Activated CD4-positive, alpha-beta T cell treated with anti-CD3 and anti-CD28 coated beads, Interleukin-2, amount 50 U/mL, for 1 hour (primary cell): ENCODE measurements around the gene ATP8A2.

ENCODE experiments used
- DNase-seq: peaks from one replicate; pipeline ENCODE4 v3.0.0-alpha.2; 2020

ATP8A2 gene

DNA sequence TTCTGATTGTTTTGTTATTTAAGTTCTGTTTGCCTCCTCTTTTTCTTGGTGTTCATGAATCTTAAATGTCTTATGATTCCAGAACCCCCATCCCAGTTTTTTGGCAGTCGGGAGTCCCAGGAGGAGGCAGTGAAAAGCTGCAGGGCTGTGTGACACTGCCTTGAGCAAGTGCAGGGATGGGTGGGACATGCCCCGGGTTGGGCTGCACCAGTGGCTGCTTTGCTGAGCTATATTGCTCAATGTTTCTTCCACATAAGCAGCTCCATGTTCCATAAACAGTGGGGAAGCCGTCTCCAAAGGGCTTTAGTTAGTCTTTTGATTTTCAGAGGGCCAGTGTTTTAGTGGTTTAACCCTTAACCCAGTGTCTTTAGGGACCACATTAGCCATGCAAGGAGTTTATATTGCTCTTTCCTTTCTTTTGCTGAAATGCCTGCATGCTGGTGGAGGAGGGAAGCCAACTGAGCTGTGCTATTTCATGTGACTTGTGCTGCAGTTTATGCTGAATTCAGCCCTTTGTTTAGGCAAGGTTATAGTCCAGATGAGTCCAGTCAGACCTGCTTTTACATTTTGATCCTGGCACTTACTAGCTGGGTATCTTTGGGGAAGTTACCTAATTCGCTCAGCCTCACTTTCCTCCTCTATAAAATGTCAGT lies 13.1 kb downstream of the ATP8A2 start:
- DNase-seq, result no peak

DNA sequence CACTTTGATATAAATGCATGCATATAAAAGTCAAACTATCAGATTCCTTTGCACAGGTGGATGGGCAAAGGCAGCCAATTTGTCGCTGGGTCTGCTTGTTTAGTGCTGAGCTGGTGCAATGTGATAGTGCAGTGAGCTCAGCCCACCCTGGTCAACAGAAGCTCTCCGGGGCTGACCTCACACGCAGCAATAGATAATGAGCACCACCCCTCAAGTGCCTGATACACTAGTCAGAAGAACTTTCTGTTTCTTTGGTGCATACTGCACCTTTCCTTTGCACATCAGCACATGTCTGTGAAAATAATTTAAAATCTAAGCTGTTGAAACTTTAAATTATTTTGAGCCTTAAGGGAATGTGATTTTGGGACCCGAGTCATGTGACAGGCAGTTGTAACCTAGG lies 20.2 kb downstream of the ATP8A2 start:
- DNase-seq, result no peak

DNA sequence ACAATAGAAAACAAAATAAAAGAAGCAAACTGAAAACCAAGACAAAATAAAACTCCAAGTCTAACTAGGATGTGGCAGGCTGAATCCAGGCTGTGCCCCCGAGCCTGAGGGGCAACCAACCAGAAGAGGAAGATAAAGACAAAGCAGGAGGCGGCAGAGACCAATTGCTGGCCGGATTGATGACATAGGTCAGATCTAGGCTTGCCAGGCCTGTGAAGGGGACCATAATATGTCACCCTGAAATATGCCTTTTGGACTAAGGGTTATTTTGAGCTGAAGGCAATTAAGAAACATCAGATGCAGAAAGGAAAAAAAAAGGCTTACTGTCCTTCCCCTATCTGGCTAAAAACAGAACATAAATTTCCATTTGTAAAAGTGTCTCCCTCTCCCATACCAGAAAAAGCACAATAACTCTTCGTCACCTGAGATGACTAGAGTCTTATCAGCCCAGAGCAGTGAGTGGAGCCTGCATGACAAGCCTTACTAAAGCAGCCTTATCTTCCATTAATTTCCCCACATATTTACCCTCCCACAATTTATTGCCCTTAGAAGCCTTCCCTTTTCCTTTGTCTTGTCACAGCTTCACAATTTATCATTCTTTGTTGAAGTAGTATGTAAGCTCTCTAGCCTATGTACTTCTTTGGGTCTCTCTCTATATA lies 22.8 kb downstream of the ATP8A2 start:
- no peak for DNase-seq

DNA sequence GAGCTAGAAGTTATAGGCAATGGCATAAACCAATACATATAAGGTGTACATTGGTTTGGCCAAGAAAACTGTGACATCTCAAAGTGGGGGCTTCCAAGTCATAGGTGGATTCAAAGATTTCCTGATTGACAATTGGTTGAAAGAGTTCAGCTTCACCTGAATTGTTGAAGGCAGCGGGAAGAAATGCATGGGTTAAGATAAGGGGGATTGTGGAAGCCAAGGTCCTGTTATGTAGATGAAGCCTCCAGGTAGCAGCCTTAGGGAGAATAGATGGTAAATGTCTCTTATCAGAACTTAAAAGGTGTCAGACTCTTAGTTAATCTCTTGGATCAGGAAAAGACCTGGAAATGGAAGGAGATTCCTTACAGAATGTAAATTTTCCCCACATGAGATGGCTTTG lies 26.0 kb downstream of the ATP8A2 start:
- no peak for DNase-seq

DNA sequence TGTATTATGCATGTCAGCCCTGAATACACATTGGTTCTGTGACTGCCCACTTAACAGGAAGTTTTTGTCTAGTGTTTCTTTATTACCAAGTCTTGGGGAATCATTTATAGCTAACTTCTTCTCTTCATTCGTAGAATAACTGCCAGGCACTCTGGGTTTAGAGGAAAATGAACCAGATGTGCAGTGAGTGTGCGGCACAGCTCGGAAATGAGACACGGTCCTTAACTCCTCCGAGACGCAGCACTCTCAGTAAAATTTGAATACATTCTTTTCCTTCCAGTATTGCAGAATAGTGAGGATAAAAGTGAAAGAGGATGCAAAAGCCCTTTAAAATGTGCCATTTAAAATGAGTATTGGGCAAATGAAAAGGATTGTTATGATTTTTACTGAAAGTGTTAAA lies 29.2 kb downstream of the ATP8A2 start:
- DNase-seq, result no peak

DNA sequence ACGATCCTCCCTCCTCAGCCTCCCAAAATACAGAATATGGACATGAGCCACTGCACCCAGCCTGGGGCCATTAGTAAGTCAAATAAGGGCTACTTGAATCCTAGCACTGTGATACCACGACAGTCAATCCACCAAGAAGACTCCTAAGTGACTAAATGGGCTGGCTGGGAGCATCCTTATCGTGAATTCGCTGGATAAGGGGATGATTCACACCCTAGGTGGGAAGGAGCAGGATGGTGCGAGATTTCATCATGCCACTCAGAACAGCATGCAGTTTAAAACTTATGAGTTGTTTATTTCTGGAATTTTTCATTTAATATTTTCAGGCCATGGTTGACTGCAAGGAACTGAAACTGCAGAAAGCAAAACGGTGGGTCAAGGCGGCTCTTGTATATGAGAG lies 30.2 kb downstream of the ATP8A2 start:
- DNase-seq, result no peak

DNA sequence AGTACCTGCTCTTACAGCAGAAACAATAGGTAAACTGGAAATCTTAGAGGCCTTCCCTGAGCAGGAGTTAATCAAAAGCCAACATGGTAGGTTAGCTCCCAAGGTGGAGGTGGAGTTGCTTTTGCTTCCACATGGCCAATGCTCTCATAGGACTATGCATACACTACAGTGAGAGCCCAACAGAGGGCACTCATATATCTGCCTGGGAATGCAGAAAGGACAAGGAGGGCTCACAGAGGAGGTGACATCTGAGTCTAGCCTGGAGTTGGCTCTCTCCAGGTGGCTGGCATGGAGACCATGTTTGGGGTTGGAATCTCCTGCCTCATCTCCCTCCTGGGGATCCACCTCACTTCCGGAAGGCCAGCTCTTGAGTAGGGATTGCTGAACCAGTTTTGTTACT lies 34.6 kb downstream of the ATP8A2 start:
- DNase-seq, result no peak

DNA sequence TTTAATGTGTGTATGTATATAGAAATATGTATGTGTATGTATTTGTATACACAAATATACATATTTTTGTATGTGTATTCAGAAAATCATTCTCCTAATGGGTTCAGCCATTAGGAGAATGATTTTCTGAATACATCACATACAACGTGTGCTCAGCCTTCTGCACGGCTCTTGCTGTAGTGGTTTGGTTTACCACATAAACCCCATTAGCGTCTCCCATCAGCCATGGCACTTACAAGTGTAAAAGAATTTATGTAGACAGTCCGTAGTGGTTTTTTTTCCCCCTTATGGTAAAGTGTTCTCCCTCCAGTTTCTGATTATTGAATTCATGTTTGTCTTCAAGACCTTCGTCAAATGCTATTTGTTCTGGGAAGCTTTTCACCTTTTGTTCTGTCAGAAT lies 38.2 kb downstream of the ATP8A2 start:
- no peak for DNase-seq

DNA sequence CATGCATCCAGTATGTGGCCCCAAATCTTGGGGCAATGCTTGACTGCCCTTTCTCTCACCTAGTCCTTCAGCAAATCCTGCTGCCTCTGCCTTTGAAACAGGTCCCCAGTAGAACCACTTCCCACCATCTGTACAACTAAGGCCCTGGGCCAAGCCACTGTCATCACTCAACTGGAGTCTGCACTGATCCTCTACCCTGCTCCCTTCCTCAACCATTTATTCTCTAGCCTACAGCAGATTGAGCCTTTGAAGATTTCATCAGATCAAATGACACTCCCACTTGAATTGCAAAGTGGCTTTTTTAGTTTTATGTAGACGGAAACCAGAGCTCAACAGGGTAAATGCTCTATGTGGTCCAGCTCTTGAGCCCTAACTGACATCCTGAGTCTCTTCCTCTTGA lies 43.5 kb downstream of the ATP8A2 start:
- no peak for DNase-seq

DNA sequence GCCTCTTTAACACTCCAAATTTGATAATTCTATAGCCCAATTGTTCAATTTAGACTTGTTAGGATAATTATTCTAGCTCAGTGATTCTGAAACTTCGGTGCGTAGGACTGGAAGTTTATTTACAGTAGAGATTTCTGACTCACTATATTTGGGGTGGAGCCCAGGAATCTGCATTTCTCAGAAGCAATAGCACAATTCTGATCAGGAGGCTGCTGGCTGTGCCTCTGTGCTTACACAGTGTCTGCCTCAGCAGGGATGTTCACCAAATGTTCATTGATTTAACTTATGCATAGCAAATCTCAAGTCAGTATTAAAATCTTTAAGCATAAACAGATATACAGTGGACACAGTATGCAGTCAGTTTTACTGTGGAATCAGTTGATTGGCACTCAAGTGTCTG lies 45.8 kb downstream of the ATP8A2 start:
- no peak for DNase-seq

DNA sequence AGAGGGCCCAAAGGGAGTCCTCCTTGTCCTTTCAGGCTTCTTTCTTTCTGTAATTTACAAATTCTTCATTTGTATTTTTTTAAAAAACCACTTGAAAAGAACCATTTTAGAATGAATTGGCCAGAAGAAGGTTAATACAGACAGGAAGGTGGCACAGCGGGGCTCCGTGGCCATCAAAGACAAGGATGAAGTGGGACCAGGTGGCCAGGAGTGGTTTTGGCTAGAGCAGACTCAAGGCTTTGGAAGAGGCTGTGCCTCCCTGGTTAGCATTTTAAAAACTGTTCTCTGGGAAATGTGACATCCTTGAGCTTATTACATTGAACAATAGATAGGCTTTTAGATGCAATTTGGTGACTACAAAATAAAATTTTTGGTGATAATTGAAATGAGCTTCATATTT lies 48.4 kb downstream of the ATP8A2 start:
- no peak for DNase-seq

DNA sequence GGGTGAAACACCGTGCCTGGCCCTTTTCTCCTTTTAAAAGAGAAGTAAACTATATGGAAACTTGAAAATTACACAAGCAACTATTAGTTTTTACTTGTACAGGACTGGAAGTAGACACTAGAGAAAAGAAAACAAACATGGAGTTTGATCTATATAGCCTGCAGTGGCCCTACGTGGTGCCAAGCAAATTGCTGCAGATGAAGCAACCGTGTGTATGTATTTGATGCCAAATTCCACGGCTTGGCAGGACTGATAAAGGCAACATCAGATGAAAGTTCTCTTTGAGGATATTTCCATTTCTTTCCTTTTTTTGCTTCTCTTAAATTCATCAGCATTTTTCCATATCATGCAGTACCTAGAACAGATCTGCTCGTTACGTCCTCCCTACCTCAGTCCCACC lies 49.8 kb downstream of the ATP8A2 start:
- DNase-seq, result no peak

DNA sequence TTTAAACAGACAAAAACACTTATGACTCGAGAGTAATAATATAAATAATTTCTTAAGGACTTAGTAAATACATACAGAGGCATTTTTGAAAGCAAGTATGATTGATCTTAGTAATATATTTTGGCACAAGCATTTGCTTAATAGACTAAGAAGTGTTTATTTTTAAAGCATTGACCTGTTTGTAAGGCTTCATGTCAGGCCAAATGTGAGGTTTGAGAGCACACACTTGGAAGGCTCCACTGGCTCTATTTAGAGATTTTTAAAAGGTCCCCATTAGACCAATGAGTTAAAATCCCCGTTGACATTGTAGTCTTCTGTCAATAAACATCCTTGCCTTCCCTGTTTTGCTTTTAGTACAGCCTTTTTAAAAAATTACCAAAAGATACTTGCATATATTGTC lies 50.4 kb downstream of the ATP8A2 start:
- no peak for DNase-seq

DNA sequence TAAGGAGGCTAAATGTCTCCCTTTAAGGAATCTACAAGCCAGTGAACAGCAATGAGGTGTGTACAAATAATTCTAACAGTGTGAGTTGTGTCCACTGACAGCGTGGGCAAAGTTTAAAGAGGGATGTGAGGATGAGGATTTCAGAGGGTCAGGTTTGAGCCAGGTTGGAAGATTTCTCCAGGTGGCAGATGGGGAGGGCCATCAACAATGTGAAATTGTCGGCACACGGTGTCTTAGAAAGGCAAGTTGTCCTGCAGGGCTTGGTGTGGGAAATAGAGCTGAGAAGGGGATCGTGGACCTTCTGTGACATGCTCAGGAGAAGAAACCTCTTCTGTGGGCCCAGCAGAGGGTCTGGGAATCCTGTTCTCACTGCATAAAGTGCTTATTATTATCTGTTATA lies 52.1 kb downstream of the ATP8A2 start:
- no peak for DNase-seq

DNA sequence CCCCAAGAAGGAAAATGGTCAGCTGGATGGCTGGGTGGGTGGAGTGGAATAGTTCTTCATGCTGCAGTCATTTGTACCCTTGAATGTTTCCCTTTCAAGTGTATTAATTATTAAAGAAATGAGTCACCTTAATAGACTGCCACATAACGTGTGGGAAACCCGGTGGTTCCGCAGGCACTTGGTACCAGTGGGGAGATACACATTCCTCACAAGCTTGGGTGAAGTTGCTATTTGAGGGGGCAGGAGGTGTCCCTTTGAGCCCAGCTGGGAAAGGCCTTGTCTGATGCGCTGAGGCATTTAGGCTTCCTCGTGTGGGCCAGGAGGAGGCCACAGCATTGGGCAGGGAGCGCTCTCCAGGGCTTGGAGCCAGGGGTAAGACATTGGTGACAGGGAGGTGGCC lies 57.7 kb downstream of the ATP8A2 start:
- DNase-seq, result no peak

DNA sequence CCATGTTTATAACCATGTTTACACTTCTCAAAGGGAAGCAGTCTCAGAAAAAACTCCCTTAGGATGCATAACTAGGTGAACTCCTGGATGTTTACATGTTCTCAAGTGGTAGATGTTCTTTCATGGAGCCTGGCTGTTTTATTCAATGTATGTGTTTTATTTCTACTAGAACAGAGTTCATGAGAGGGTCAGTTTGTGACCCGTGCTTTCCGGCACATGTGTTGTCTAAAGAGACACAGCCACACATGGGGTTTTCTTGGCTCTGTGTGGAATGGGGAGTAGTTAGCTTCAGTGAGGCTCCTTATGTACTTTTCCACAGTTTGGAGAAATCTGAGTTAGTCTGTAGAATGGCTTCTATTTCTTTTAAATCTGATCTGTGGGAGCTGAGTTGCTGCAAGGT lies 60.9 kb downstream of the ATP8A2 start:
- no peak for DNase-seq

DNA sequence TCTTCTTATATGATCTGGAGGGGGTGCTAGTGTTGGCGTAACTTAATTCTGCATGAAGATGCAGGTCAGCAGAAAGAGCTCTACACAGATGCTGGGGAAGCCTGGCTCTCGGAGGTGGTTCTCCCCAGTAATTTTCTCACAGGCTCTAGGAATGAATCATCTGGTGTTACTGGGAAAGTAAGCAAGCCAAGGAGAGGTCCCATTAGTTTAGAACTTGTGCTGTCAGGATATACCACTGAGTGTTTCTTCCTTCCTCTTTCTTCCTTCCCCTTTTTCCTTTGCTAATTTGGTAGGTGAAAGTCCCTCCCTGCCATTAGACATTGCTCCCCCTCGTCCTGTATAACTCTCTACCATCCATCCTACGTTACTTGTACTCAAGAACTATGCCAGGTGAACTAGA lies 68.3 kb downstream of the ATP8A2 start:
- no peak for DNase-seq

DNA sequence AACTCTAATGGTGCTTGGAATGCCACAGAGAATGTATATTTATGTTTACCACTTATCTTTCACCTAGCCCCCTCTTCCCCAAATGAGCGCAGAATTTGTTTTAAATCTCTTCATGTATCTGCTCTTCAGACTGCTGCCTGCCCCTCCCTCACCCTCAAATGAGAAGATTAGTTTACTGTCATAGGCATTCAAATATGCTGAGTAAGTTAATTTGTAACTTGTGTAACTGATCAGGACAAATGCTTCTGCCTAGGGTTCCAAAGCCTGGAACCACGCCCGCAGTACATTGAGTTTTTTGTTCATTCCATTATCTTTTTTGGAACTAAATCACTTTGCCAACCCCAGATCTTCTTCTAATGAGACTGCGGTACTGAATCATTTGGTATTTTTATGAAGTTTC lies 74.5 kb downstream of the ATP8A2 start:
- DNase-seq, result no peak

DNA sequence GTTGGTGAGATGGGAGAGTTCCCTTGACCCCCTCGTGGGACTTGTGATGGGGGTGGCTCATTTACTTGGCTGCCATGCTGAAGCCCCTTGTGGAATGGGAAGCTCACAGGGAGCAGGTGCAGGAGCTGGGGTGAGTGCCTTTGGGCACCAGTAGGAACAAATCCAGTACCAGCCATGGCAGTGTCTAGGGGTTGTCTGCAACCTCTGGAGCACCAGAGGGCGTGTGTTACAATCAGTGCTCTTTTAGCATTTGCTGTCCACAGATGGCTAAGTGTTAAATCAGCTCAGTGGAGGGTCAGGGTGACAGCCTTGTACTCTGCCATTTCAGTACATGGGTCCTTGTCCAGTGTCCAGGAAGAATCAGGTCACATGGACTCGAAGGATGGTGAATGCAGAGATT lies 75.6 kb downstream of the ATP8A2 start:
- DNase-seq, result no peak

DNA sequence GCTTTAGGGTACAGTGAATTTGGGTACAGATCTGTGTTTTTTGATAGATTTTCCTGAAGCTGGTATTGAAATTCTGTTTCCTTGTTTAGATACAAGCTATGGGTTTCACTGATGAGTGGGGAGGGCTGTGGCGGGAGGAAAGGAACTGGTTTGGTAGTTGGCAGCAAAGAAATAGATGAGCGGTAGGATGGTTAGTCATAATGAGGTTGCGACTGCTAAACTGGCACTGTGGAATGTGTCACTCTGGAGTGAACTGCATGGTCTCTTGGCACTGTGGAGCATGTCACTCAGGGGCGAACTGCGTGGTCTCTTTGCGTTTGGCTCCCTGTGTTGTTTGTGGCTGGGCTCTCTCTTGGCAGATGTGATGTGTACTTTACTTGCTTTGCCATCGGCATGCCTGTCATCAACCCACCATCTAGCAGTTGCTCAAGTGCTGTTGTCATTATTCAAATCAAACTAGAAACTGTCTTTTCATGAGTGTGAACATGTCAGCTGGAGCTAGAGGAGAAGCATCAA lies 82.1 kb downstream of the ATP8A2 start:
- no peak for DNase-seq

DNA sequence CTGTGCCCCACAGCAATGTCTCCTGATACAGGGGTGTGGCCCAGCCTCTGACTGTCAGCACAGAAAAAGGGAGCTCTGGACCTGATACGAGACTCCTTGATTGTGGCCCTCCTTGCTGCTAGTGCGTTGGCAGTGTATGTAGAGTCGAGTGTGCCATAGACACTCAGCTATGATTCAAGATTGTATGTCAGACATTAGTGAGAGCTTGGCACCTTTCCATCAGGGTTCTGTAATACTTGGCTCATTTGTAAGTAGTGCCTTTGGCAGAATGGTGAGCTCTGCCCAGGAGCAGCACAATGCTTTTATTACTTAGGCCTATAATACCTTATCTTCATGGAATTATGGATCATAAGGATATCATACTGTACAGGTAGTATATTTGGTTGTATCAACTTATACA lies 83.4 kb downstream of the ATP8A2 start:
- DNase-seq, result no peak

DNA sequence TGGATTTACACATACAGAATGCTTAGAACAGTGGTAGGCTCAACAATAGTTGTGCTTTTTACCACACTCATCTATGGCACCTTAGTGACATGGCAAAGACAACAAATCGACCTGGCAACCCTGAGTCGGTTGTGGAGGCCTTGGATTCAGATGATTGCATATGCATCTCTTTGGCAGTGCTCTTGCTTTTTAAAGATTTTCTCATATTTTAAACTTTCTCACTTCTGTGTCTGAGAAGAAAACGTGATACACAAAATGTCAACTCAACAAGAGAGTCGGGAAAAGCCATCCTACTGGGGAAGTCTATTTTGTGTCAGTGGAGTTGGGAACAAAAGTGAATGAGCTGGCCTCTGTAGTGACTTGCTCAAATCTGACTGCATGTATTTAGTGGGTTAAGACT lies 85.8 kb downstream of the ATP8A2 start:
- DNase-seq, result no peak

DNA sequence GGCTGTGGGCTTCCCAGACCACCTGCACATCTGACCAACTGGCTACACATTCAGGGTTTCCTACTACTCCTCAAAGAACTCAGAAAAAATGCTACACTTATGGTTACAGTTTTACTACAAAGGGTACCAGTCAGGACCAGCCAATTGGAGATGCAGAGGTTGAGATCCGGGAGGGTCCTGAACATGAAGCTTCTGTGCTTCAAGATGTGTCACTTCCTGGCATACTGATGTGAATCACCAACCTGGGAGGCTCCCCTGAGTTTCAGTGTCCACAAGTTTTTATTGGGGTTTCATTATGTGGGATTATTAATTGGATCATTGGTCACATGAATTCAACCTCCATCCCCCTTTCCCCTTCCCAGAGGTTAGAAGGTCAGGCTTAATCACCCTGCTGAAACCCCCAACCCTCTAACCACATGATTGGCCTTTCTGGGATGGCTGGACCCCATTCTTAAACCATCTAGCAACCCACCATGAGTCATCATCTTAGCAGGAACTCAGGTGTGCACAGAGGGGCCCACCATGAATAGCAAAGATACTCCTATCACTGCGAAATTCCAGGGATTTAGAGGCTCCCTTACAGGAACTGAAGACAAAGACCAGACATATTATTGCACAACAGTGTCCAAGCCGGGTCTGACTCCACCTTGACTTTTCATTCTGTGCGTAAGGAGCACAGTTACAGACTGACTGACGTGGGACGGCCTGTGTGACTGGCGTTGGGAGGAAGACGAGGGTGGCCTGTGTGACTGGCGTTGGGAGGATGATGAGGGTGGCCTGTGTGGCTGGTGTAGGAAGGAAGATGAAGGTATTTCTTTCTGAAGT lies 90.7 kb downstream of the ATP8A2 start:
- no peak for DNase-seq

DNA sequence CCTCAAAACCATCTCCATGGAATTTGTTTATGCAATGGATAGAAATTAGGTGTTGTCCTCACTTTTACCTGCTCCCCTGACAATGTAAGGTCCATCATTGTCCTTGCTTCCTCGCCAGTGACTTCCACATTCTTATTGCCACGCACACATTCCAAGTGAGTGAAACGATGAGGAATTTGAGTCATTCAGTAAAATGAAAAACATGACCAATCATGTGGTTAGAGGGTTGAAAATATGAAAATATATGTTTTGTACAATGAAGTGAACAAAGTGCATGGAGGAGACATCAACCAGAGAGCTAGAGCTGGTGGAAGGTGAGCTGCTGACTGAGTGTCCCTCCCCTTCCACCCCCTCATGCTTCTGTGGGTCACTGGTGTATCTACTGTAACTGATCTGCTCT lies 91.7 kb downstream of the ATP8A2 start:
- no peak for DNase-seq
